Hepatocyte (in vitro differentiated cells): ENCODE data around the gene HIVEP2. TPM values are rescaled to one million over a fixed set of nuclear protein-coding genes. Genes with fewer than 3 reads are reported as not detected.

ENCODE experiments used
- DNase-seq: peaks from one replicate; pipeline ENCODE4 v3.0.0-alpha.2; 2016; ENCODE audit warnings: low spot score
- H2AFZ ChIP-seq: fragments of 200-600 bp; sonication (generic); 2 replicates; pipeline ENCODE4 v1.6.0; 2016; ENCODE audit warnings: antibody characterized with exemption, mild to moderate bottlenecking
- H3K27ac ChIP-seq: fragments of 200-600 bp; sonication (generic); 2 replicates; pipeline ENCODE4 v1.5.1; 2016; ENCODE audit warnings: mild to moderate bottlenecking
- H3K27me3 ChIP-seq: fragments of 200-600 bp; sonication (generic); 2 replicates; pipeline ENCODE4 v1.6.1; 2016
- H3K36me3 ChIP-seq: fragments of 200-600 bp; sonication (generic); replicated peaks from 2 replicates; pipeline ENCODE4 v1.5.1; 2016; ENCODE audit warnings: low read depth; ENCODE audit not compliant: insufficient read depth
- H3K4me1 ChIP-seq: fragments of 200-600 bp; sonication (generic); 2 replicates; pipeline ENCODE4 v1.5.1; 2016; ENCODE audit warnings: mild to moderate bottlenecking, moderate library complexity; ENCODE audit not compliant: insufficient read depth
- H3K4me2 ChIP-seq: fragments of 200-600 bp; sonication (generic); 2 replicates; pipeline ENCODE4 v1.6.0; 2016
- H3K4me3 ChIP-seq: fragments of 200-600 bp; sonication (generic); 2 replicates; pipeline ENCODE4 v1.5.1; 2016; ENCODE audit warnings: mild to moderate bottlenecking
- H3K79me2 ChIP-seq: fragments of 200-600 bp; sonication (generic); 2 replicates; pipeline ENCODE4 v1.6.0; 2017; ENCODE audit warnings: mild to moderate bottlenecking
- H3K9me2 ChIP-seq: fragments of 200-600 bp; sonication (generic); replicated peaks from 2 replicates; pipeline ENCODE4 v1.6.0; 2017; ENCODE audit warnings: mild to moderate bottlenecking; ENCODE audit not compliant: insufficient read depth
- H3K9me3 ChIP-seq: fragments of 200-600 bp; sonication (generic); 2 replicates; pipeline ENCODE4 v1.5.1; 2016; ENCODE audit warnings: low read depth, mild to moderate bottlenecking
- H4K20me1 ChIP-seq: fragments of 200-600 bp; sonication (generic); 2 replicates; pipeline ENCODE4 v1.6.0; 2016; ENCODE audit warnings: mild to moderate bottlenecking; ENCODE audit not compliant: insufficient read depth, poor library complexity, severe bottlenecking
- CTCF ChIP-seq: fragments of 200-600 bp; sonication (generic); IDR thresholded peaks from 2 replicates; pipeline ENCODE4 v1.5.1; 2016; ENCODE audit warnings: antibody characterized with exemption, mild to moderate bottlenecking; ENCODE audit not compliant: poor library complexity
- EZH2 ChIP-seq: fragments of 200-600 bp; sonication (generic); IDR thresholded peaks from 2 replicates; pipeline ENCODE4 v1.6.1; 2016; ENCODE audit warnings: antibody characterized with exemption, mild to moderate bottlenecking, borderline replicate concordance
- EZH2phosphoT487 ChIP-seq: fragments of 200-600 bp; sonication (generic); IDR thresholded peaks from one replicate; pipeline ENCODE4 v1.6.1; 2018; ENCODE audit warnings: antibody characterized with exemption, mild to moderate bottlenecking, low read depth, moderate library complexity; ENCODE audit not compliant: unreplicated experiment, severe bottlenecking
- WGBS: methylation state at CpG from one replicate; pipeline ENCODE4 v1.1.6; 2016; ENCODE audit warnings: low lambda C conversion rate; ENCODE audit errors: missing lambda C conversion rate; 5-methylcytosine and 5-hydroxymethylcytosine counted together
- polyA plus RNA-seq: library from polyadenylated mRNA; unstranded; fragments of >200 nt; fragmentation: Nextera tagmentation; extraction: Ambion mirVana; gene quantifications from 2 replicates; pipeline ENCODE4 v1.2.1, GENCODE V29; 2016
- total RNA-seq: library from RNA; depleted of rRNA; stranded (reverse); fragments of >200 nt; gene quantifications from 2 replicates; pipeline ENCODE4 v1.2.3, GENCODE V29; 2014

The HIVEP2 gene
- total and polyA plus RNA-seq, 2 experiments from 2014 or later: 3.3 to 9.4 TPM

DNA sequence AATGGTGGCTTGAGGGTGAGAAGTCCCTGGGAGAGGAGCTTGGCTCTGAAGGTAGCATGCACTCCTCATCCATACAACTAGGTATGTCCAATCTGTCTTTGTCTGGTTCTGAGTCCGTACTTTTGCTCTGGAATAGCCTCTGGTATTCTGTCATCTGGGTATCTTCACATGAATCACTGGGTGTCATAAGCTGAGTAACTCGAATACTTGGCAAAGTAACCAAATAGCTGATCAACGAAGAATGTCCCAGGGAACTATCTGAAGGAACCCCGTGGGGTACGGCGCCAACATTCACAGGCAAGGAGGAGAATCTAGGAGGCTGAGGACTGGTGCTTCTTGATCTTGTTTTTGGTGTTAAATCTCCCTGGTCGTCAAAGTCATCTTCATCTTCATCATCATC lies 184.8 kb downstream of the HIVEP2 start:
- no peaks in the 10 kb centered on the region for H3K27me3 ChIP-seq
- H3K4me2 ChIP-seq: no peak overlapping the region
- no peak overlapping the region for H3K4me3 ChIP-seq
- no peaks in the 10 kb centered on the region for H3K9me2 ChIP-seq
- DNase-seq: no peak
- 95% methylated on average over 7 of the region's 7 CpGs for WGBS
- H3K4me1 ChIP-seq: no peaks in the 10 kb centered on the region
- H2AFZ ChIP-seq: no peak overlapping the region
- TF ChIP-seq EZH2phosphoT487 (no peak), CTCF (no peak), EZH2 (no peak)
- no peaks in the 10 kb centered on the region for H4K20me1 ChIP-seq
- no peak overlapping the region for H3K27ac ChIP-seq
- no peaks in the 10 kb centered on the region for H3K9me3 ChIP-seq
- no peaks in the 10 kb centered on the region for H3K79me2 ChIP-seq
- no peaks in the 10 kb centered on the region for H3K36me3 ChIP-seq

DNA sequence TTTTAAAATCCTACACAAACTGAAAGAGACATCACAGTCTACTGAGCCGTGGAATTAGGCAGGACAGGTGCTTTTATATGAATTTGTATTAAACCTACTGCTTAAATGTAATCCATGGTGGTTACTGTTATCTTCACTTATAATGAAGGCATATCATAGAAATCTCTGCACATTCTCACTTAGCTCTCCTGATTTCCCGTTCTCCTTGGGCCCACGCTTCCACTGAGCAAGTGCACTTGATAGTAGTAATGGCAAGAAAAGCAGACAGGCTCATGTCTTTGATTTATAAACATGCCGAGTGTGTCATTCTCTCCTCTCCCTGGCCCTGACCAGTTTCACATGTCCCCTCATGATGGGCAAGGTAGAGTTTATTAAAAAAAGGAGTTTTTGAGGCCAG lies 186.3 kb downstream of the HIVEP2 start:
- H3K27me3 ChIP-seq: no peaks in the 10 kb centered on the region
- no peaks in the 10 kb centered on the region for H3K79me2 ChIP-seq
- 94% methylated on average over 4 of the region's 4 CpGs for WGBS
- no peak overlapping the region for H2AFZ ChIP-seq
- DNase-seq: no peak
- H3K4me3 ChIP-seq: no peak overlapping the region
- H3K9me2 ChIP-seq: no peaks in the 10 kb centered on the region
- H4K20me1 ChIP-seq: no peaks in the 10 kb centered on the region
- no peaks in the 10 kb centered on the region for H3K4me1 ChIP-seq
- H3K27ac ChIP-seq: no peak overlapping the region
- TF ChIP-seq CTCF: no peak
- no peak for TF ChIP-seq EZH2phosphoT487
- no peak for TF ChIP-seq EZH2
- H3K4me2 ChIP-seq: no peak overlapping the region
- H3K36me3 ChIP-seq: no peaks in the 10 kb centered on the region
- no peaks in the 10 kb centered on the region for H3K9me3 ChIP-seq

GRCh38 chr6:142757852-142758628 lies 186.9 kb downstream of the HIVEP2 start:
- no peaks in the 10 kb centered on the region for H3K4me1 ChIP-seq
- no peak for DNase-seq
- no peaks in the 10 kb centered on the region for H3K9me3 ChIP-seq
- H2AFZ ChIP-seq: no peak overlapping the region
- WGBS: 90% methylated on average over 4 of the region's 4 CpGs
- H3K79me2 ChIP-seq: no peaks in the 10 kb centered on the region
- H3K4me2 ChIP-seq: no peak overlapping the region
- no peak overlapping the region for H3K27ac ChIP-seq
- no peaks in the 10 kb centered on the region for H3K9me2 ChIP-seq
- H3K36me3 ChIP-seq: no peaks in the 10 kb centered on the region
- no peak for TF ChIP-seq CTCF
- TF ChIP-seq EZH2: no peak
- no peak for TF ChIP-seq EZH2phosphoT487
- no peaks in the 10 kb centered on the region for H3K27me3 ChIP-seq
- no peak overlapping the region for H3K4me3 ChIP-seq
- no peaks in the 10 kb centered on the region for H4K20me1 ChIP-seq
